DMS114 treated with DMSO at 0.1 percent for 48 hours (cell line): ENCODE results near the gene CCDC69.
"Not testable (repeated sequence)": the region's sequence is repeated elsewhere in the genome, so short reads cannot be mapped to it uniquely, and the experiment has no call there.

Experiments used
- DNase-seq: peaks from one replicate; lab custom pipeline; 2025; ENCODE audit not compliant: unreplicated experiment; lab: John Stamatoyannopoulos, UW

The CCDC69 gene

GRCh38 chr5:151222790-151223446 lies 974 bp downstream of the CCDC69 start:
- DNase-seq, result no peak

GRCh38 chr5:151222054-151222789 lies 1.7 kb downstream of the CCDC69 start:
- DNase-seq, result no peak

GRCh38 chr5:151221574-151221973 lies 2.3 kb downstream of the CCDC69 start:
- no peak for DNase-seq

- DNase-seq, result no peak
Observed at GRCh38 chr5:151219789-151220188, 4.1 kb downstream of the CCDC69 start.

GRCh38 chr5:151219138-151219537 lies 4.8 kb downstream of the CCDC69 start:
- no peak for DNase-seq

- DNase-seq, result no peak
Observed at GRCh38 chr5:151218177-151218576, 5.7 kb downstream of the CCDC69 start.

- no peak for DNase-seq
Observed at GRCh38 chr5:151216781-151217180, 7.1 kb downstream of the CCDC69 start.

GRCh38 chr5:151215546-151215880 lies 8.4 kb downstream of the CCDC69 start:
- no peak for DNase-seq

- DNase-seq, result no peak
Observed at GRCh38 chr5:151214614-151215545, 9.0 kb downstream of the CCDC69 start.

GRCh38 chr5:151213803-151214613 lies 9.9 kb downstream of the CCDC69 start:
- no peak for DNase-seq

- DNase-seq, result no peak
Observed at GRCh38 chr5:151212406-151212798, 11.5 kb downstream of the CCDC69 start.

- DNase-seq, result no peak
Observed at GRCh38 chr5:151208481-151208914, 15.4 kb downstream of the CCDC69 start.

- DNase-seq, result no peak
Observed at GRCh38 chr5:151205411-151205810, 18.5 kb downstream of the CCDC69 start.

- no peak for DNase-seq
Observed at GRCh38 chr5:151204051-151204450, 19.8 kb downstream of the CCDC69 start.

GRCh38 chr5:151202381-151203139 lies 21.3 kb downstream of the CCDC69 start:
- no peak for DNase-seq

- DNase-seq, result no peak
Observed at GRCh38 chr5:151200913-151201595, 22.8 kb downstream of the CCDC69 start.

GRCh38 chr5:151199581-151200185 lies 24.2 kb downstream of the CCDC69 start:
- no peak for DNase-seq

GRCh38 chr5:151198861-151199260 lies 25.0 kb downstream of the CCDC69 start:
- DNase-seq, result no peak

GRCh38 chr5:151197291-151197600 lies 26.6 kb downstream of the CCDC69 start:
- not testable (repeated sequence) for DNase-seq
